Left forelimb (tissue), 1 donor: Measurements from ENCODE around the gene NT5C2.

Experiments
- DNase-seq: peaks from one replicate; pipeline ENCODE4 v3.0.0-alpha.2; 2018; ENCODE audit warnings: low spot score

NT5C2 gene

GRCh38 chr10:103058034-103058433 is 135.0 kb downstream of the NT5C2 start:
- no peak for DNase-seq

GRCh38 chr10:103055105-103055504 is 138.0 kb downstream of the NT5C2 start:
- DNase-seq: no peak

DNA sequence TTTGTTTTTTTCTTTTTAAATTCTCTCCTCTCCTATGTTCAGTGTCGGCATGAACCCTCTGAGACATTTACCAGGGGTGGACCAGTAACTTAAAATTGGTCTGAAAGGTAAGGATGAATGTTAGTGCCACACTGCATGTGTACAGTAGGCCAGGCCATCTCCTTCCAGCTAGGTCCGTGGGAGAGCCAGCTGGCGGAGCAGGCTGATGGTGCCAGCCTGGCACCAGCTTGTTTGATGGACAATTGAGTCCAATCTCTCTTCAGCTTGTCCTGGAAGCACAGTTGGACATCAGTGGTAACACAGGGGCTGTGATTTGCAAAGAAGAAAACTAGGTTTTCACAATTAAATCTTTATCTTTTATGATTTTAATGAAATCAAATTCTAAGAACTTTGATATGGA is 138.5 kb downstream of the NT5C2 start:
- DNase-seq: no peak

DNA sequence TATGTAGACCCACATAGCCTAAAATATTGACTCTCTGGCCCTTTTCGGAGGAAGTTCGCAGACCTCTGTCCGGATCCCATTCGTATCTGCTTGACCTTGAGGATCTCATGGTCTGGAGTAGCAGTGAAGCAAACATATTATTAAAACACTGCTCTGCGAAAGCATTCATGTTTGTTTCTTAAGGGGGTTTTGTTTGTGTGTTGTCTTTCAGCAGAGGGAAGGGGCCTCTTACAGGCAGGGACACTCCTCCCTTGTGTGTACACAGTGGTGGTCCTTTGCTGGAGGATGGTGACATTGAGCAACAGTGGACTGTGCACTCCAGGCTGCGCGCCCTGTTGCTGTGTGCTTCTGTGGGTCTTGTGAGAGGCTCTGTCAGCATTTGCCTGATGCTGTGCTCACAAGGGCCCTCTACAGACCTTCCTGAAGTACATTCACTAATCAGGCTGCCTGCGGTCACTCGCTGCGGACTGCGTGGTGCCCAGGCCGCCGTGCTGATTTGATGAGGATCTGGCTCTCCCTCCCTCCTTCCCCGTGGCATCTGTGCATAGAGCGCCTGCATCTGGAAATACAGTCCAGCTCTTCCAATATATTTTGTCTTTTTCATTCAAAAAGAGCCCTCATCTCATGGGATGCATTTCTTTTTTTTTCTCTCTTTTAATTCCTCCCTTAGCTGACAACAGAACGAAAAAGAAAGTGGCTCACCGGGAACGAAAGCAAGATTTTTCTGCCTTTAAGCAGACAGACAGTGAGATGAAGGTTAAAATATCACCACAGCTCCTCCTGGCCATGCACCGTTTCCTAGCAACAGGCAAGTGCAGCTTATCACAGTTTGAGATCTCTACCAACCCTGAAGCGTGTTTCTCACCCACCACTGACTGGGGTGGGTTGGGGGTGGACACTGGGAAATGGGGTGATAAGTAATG is 139.2 kb downstream of the NT5C2 start:
- DNase-seq: no peak

DNA sequence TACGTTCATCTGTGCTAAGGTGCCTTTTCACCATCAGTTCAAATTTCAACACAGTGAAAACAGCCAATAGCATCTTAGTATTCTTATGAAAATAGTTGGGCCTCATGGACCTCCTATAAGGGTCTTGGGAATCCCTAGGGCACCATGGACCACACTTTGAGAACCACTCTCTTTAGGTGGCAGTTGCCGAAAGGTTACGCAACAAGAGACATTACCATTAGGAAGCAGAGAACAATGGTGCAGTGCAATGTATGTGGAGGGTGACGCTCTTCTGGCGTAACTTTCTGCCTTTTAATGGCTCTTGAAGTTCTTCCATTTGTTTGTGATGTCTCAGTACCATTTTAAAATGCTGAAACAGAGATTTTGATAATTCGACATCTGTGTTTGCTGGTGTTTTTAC is 143.8 kb downstream of the NT5C2 start:
- DNase-seq: no peak

DNA sequence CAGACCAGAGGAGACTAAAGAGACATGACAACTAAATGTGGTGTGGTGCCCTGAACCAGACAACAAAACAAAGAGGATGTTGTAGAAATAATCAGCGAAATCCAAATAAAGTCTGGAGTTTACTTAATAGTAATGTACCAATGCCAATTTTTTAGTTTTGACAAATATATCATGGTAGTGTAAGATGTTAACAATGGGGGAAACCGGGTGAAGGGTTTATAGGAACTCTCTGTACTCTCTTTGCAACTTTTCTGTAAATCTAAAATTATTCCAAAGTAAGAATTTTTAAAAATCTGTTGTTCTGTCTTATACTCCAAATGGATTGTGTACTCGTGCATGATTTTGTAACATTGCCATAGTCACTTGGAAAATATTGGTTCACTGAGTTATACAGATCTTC is 145.7 kb downstream of the NT5C2 start:
- no peak for DNase-seq

- no peak for DNase-seq
Measured at GRCh38 chr10:103045961-103046360, 147.1 kb downstream of the NT5C2 start.

DNA sequence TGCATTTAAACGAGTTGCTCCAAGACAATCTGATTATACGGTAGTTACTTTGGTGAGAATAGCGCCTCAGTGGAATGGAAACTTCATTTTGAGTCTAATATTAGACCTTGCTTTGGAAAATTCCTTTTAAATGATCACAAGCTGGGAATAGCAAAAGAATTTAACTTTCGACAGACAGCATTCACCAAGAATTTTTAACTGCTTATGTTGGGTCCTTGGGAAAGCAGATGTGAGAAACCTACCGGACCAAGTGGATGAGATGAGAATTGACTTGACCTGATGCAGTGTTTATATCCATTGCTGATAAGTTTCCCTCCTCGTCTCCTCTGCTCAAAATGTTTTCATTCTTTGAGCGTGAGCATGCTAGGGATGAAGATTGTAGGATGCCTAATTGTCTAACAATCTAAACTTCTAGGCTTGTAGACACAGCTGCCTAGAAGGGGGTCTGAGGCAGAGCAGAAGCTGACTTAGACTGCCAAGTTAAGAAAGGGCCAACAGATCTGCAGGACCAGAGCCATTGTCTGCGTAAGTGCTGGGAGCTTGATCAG is 148.1 kb downstream of the NT5C2 start:
- DNase-seq: no peak

DNA sequence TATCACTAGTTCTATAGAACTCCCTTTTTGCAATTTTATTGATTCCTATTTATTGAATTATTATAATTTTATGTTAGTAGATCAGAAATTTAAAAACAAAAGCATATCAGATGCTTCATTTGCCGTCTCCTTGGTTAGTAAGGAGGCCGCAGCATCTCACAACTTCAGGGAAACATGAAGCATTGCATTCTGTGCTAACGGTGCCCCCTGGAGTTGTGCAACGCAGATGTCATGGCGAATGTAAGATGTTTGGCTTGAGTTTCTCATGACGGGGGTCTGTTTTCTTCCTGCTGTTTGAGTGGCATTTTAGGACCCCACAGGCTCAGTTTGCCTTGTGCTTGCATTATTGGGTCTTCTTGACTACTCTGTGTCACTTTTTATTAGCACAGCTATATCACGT is 150.2 kb downstream of the NT5C2 start:
- no peak for DNase-seq

- no peak for DNase-seq
Measured at GRCh38 chr10:103042129-103042528, 150.9 kb downstream of the NT5C2 start.

GRCh38 chr10:103041391-103041790 is 151.7 kb downstream of the NT5C2 start:
- DNase-seq: no peak

GRCh38 chr10:103040418-103040817 is 152.7 kb downstream of the NT5C2 start:
- DNase-seq: no peak

GRCh38 chr10:103038570-103038969 is 154.5 kb downstream of the NT5C2 start:
- no peak for DNase-seq
